GM21381 (cell line): Measurements from ENCODE around the gene TMEM221.
"Not testable (repeated sequence)": the region's sequence is repeated elsewhere in the genome, so short reads cannot be mapped to it uniquely, and the experiment has no call there.

Experiments
- ATAC-seq: cut with Tn5 transposase; IDR thresholded peaks from one replicate; pipeline ENCODE4 v1.9.1; 2021; ENCODE audit warnings: mild to moderate bottlenecking, moderate library complexity; ENCODE audit not compliant: unreplicated experiment

The TMEM221 gene

DNA sequence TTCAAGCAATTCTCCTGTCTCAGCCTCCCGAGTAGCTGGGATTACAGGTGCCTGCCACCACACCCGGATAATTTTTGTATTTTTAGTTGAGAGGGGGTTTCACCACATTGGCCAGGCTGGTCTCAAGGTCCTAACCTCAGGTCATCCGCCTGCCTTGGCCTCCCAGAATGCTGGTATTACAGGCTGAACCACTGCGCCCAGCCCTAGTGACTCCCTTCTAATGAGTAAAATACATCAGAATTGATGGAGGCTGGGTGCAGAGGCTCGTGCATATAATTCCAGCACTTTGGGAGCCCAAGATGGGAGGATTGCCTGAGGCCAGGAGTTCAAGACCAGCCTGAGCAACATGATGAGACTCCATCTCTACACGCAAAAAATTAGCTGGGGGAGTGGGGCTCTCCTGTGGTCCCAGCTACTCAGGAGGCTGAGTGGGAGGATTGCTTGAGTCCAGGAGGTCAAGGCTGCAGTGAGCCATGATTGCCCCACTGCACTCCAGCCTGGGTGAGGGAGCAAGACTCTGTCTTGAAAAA, 26.6 kb upstream of the TMEM221 start:
- not testable (repeated sequence) for ATAC-seq

DNA sequence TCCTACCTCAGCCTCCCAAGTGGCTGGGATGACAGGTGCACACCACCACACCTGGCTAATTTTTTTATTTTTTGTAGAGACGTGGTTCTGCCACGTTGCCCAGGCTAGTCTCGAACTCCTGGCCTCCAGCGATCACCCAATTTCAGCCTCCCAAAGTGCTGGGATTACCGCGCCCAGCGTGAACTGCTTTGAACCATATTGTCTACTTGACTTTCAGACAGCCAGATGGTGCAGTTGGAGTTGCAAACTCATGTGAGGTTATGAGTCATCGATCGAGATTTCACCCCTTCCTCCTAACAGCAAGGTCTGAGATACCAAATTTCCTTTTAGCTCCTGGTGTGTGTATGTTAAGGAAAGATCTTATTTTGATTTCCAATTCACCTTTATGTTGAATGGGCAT, 24.6 kb upstream of the TMEM221 start:
- no peak for ATAC-seq

DNA sequence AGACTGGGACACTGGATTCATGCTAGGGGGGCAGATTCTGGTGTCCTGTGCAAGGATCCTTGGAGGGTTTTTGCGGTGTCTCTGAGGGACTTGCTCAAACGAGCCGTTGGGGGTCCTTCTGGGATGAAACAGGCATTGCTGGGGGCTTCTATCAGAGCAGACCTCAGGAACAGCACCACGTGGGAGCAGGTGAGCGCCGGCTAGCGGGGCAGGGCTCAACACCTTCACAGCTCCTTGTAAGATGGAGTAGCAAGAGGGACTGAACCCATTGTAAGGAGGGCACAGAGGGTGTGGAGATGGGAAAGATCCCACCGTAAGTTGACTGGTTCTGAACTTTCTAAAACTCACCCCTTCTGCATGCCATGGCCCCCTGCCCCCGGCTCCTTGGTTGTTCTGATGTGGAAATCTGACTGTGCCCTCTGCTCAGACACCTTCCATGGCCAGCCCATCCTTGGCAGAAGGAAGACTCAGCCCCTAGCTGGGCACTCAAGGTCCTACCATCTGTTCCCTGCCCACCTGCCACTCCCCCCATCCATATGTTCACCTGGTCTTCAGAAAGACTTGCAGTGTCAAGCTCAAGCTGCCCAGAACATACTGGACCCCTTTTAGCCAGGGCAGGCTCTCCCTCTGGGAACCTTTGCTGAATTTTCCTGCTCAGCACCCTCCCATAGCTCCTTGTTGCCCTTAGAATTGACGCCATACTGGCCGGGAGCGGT, 23.1 kb upstream of the TMEM221 start:
- no peak for ATAC-seq

DNA sequence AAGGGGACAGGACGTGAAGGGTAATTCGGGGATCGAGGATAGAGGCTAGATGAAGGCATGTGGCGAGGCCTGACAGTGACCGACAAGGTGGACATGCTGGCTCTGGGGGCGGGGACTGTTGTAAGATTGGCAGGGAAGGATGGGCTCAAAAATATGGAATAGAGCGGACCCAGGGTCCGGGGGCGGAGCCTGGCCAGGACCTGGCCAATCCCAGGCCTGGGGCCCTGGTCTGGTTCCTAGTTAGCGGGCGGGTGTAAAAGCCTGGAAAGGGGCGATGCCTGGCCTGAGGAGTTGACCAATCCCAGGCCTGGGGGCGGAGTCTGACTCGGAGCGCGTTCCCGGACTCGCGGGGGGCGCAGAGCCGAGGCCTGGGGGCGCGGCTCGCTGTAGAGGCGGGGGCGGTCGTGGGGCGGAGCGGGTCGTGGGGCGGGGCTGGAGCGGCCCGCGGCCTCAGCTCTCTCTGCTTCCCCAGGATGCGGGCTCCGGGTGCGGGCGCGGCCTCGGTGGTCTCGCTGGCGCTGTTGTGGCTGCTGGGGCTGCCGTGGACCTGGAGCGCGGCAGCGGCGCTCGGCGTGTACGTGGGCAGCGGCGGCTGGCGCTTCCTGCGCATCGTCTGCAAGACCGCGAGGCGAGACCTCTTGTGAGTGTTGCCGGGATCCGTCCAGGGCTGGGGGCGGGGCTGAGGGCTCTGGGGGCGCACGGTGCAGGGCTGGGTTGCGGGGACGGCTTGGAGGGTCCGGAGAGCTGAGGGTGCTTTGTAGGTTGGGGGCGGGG, 21.8 kb upstream of the TMEM221 start, which contains the start of gene SLC27A1:
SLC27A1 (plus strand) TSS at position 457 of the 774 bp plus-strand sequence; CDS start at position 474, 17 bp downstream.
- ATAC-seq, result peak; percentile 79

DNA sequence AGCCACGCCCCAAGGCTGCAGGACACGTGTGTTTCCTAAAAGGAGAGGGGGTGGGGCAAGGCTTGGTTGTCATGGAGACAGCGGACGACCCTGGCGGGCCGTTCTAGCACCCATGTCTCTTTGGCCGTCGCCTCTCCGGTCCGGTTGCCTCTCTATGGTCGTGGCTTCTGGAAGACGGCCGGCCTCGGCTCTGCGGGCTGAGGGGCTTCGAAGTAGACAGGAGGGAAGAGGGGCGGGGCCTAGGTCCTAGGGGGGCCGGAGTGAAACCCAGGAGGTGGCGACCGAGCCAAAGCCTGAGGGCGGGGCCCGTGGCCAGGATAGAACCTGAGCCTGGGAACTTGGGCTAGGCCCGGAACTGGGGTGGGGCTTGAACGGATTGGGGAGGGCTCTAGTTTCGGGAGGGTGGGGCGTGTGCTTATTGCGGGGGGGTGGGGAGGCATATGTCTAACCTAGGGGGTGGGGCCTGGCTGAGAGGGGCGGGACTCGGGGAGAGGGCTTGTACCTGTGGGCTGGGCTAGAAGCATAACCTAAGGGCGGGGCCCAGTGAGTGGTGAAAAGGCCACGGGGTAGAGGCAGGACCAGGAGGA, 21.1 kb upstream of the TMEM221 start:
- ATAC-seq, result peak; percentile 49

DNA sequence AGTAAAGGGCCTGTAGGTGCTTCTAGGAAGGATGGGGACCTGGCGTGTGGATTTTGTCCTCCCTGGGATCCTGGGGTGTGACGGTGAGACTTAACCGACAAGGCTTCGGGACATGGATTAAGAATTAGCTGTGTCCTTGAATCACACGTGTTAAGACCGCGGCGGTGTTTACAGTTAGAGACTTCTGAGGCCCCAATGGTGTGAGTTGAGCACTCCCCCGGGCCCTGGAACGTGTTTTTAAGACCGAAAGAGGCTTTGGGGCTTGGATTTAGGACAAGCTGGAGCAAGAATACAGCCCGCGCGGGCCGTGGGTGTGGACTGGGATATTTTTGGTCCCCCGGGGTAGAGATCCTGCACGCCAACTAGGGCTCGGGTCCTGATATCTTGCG, 20.6 kb upstream of the TMEM221 start:
- no peak for ATAC-seq

DNA sequence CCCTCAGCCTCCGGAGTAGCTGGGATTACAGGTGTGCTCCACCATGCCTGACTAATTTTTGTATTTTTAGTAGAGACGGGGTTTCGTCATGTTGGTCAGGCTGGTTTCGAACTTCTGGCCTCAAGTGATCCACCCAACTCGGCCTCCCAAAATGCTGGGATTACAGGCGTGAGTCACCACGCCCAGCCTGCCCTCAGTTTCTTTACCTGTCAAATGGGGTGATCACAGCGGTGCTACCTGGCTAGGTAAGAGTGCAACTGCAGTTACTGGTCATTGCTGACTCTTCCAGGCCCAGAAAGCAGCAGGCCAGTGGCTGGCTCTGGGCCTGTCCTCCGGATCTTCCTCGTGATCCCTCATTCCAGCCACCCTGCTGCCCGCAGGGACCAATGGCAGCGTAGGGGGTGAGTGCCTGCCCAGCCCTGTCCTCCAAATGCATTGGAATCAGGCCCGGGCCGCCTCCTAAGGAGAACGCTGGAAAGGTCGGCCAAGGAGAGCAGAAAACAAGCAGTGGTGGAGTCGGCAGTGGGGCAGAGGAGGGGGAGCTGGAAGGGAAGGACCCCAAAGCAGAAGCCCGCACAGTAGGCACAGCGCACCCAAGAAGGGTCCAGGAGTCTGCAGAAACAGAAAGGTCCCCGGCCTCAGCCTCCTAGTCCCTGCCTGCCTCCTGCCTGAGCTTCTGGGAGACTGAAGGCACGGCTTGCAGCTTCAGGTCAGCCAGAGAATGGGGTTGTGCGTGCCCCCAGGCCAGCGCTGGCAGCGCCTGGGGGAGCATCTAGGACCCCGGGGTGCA, 20.0 kb upstream of the TMEM221 start:
- ATAC-seq, result no peak

DNA sequence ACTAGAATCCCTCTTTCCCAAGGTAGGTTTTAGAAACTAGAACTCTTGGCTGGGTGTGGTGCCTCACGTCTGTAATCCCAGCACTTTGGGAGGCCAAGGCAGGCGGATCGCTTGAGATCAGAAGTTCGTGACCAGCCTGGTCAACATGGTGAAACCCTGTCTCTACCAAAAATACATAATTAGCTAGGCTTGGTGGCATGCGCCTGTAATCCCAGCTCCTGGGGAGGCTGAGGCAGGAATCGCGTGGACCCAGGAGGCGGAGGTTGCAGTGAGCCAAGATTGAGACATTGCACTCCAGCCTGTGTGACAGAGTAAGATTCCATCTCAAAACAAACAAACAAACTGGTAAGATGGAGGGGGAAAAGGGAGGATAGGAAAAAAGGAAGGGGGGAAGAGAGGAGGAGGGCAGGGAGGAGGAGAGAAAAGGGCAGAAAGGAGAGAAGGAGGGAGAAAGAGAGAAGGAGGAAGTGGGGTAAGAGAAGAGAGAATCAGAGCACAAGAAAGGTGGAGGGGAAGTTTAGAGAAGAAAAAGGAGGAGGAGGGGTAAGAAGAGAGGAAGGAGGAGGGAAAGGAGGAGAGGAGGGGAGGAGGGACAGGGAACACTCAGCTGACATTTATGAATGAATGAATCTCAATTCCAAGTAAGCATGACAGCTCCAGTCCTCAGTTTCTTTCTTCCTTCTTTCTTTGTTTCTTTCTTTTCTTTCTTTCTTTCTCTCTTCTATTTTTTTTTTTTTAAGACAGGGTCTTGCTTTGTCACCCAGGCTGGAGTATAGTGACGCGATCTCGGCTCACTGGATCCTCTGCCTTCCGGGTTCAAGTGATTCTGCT, 19.2 kb upstream of the TMEM221 start:
- no peak for ATAC-seq

DNA sequence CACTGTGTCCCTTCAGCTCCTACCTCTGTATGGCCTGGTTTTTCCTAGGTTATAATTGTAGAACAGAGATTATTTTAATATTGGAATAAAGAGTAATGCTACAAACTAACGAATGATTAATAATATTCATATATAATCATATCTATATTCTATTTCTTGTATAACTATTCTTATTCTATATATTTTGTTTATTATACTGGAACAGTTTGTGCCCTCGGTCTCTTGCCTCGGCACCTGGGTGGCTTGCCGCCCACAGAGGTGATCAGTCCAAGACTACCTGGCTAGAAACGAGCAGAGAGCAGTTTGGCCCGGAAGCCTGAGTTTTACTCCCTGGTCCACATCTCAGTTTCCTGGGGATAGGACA, 18.0 kb upstream of the TMEM221 start:
- ATAC-seq, result no peak

DNA sequence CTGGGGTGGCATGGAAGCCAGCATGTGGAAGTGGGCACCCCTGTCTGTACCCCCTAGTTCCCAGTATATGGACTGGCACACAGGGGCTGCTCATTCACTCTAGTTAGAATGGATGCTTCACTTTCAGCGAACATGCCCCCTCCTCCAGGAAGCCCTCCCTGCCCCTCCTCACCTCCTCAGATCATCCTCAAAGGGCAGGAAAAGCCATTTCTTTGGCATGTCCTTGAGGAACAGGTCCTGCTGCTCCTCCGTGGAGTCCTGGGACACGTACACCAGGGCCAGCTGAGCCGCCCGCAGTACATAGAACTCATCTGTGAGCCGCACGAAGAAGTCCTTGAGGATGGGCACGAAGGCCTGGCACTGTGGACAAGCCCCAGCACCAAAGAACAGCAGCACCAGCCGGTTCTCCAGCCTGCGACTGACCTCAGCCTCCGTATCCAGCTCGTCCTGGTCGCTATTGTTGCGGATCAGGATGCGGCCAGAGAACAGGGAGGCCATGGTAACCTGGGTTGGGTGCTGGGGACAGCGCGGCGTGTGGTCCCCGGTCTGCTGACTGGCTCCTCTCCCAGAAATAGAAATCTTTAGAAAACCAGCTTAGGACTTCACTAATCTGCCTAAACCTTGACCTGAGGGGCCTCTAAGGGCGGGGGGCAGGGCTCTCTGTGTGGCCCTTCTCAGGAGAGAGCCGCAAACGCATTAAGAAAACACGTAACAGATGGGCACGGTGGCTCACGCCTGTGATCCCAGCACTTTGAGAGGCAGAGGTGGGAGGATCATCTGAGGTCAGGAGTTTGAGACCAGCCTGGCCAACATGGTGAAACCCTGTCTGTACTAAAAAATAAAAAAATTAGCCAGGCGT, 12.1 kb upstream of the TMEM221 start, which contains the start of gene NXNL1:
NXNL1 (minus strand) TSS at position 555 of the 859 bp plus-strand sequence; CDS start at position 498, 57 bp downstream.
- ATAC-seq, result no peak

DNA sequence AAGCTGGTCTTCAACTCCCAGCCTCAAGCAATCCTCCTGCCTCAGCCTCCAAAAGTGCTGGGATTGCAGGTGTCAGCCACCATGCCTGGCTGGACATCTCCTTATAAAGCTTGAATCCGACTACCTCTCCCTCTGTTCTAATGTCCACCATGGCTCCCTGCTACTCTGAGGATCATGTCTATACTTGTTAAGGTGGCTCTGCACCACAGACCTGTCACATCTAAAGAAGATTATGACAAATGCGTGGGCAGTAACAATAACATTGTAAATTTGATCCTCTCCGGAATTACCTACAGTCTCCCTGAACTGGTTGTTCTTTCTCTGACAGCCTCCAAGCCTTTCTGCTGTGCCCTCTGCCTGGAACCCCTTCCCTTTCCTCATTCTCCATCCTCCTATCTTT, 10.5 kb upstream of the TMEM221 start:
- ATAC-seq, result no peak

DNA sequence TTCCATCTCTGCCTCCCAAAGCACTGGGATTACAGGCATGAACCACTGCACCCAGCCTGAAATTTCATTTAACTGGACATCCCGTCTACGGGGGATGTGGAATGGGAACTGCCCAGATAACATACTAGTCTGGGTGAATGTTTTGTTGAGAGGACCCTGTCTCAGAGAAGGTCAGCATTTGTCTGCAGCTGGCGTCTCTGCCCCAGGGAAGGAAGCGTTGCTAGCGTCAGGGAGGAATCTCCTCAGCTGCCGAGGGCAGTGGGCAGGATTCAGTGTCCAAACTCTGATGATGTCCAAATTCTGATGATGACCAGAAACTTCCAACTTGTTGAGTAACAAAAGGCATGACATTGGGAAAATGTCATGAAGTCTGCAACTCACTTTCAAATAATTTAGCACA, 9.1 kb upstream of the TMEM221 start:
- ATAC-seq, result no peak

DNA sequence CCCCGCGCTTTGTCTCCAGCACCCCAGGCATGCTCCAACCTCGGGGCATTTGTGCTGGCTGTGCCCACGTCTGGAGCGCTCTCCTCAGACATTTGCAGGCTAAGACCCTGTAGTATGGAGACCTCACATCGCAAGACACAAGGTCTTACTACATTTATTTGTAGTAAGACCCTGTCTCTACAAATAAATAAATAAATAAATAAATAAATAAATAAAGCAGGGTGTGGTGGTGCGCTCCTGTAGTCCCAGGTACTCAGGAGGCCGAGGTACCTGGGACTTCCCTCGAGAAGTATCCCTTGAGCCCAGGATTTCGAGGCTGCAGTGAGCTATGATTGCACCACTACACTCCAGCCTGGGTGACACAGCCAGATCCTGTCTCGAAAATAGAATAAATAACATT, 7.7 kb upstream of the TMEM221 start:
- no peak for ATAC-seq

DNA sequence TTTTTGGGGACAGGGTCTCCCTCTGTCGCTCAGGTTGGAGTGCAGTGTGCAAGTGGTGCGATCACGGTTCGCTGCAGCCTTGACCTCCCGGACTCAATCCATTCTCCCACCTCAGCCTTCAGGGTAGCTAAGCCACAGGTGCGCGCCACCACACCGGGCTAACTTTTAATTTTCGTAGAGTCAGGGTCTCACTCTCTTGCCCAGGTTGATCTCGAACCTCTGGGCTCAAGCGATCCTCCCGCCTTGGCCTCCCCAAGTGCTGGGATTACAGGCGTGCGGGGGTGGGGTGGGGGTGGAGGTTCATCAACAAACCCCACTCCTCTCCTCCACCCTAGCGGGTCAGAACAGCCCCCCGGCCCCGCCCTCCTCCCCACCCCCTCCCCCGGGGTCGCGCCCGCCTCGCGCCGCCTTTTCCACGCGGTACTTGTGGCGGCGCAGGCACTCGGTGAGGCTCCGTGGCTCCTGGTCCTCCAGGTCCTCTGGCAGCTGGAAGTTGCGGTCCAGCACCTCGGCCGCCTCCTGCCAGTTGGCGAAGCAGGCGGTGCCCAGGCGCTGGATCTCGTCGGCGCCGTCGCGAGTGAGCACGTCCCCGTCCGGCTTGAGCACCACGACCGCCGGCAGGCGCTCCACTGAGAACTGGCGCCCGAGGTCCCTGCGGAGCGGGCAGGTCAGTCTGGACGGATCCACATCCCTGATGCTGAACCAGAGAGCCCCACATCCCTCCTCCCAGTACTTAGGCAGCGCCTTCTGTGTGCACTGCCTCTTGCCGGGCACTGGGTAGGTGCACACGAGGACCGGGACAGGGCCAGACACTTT, 7.0 kb upstream of the TMEM221 start:
- ATAC-seq, result no peak

DNA sequence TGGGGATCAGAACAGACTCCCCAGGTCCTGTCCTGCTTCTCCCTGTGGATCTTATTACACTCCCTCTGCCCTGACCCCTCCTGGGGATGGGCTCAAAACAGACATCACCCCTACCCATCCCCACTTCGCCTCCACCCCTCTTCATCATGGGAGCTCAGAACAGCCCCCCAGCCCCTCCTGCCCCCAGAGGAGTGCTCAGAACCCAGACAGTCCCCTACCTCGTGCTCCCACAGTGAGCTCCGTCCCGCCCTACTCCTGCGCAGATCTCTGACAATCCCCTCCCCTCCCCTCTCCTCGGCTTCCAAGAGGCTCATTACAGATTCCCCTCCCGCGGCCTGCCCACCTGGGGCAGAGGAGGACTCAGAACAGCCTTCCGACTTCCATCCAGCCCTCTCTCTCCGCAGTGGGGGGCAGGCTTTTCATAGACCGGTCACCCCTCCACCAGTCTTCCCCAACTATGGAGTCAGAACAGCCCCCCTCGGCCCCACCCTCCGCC, 6.2 kb upstream of the TMEM221 start:
- no peak for ATAC-seq

DNA sequence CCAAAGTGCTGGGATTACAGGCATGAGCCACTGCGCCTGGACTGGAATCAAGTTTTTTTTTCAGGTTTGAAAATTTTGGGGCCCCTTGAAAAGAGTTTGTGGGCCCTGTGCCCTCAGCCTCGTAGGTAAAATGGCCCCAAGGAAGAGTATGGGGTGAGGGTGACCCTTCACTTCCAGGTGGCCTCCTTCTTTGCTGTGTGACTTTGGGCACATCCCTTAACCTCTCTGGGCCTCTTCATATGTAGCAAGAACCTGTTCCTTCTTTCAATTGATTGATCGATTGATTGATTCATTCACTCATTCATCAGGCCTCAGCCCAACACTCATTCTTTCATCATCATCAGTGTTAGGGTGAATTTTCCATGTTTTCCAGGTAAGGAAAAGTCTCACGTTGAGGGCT, 3.4 kb upstream of the TMEM221 start:
- no peak for ATAC-seq

DNA sequence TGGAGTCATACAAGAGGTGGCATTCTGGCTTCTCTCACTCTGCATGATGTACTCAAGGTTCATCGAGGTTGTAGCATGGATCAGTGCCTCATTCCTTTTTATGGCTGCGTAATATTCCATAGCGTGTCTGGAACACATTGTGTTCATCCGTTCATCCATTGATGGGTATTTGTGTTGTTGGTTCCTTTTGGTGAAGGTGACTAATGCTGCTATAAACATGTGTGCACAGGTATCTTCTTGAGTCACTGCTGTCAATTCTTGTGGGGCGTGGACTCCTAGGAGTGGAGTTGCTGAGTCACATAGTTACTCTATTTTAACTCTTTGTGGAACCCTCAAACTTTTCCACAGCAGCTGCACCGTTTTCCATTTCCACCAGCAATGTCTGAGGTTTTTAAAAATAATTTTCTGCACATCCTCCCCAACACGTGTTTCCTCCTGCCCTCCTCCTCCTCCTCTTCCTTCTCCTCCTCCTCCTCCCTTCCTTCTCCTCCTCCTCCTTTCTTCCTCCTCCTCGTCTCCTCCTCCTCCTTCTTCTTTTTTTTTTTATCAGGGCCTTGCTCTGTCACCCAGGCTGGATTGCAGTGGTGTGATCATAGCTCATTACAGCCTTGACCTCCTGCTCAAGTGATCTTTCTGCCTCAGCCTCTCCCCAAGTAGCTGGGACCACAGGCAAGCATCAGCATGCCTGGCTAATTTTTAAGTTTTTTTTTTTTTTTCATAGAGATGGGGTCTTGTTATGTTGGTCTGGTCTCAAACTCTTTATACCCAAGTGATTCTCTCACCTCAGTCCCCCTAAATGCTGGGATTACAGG, 2.0 kb upstream of the TMEM221 start:
- ATAC-seq, result no peak
